Breast epithelium (tissue), 4 donors: ENCODE measurements around the gene MYBPC2. TPM values are rescaled to one million over a fixed set of nuclear protein-coding genes. Genes with fewer than 3 reads are reported as not detected.

Experiments
- DNase-seq, 2 donors: peaks; one replicate each; pipeline ENCODE4 v3.0.0-alpha.2; 2019; ENCODE audit warnings: low spot score in 2 of 2
- H3K27ac ChIP-seq, 2 donors: fragments of 200-600 bp; sonication (generic) in 1 of 2; one replicate each; pipeline ENCODE4 v1.5.1; 2016 to 2019; ENCODE audit warnings: mild to moderate bottlenecking in 1 of 2
- H3K27me3 ChIP-seq, 2 donors: fragments of 200-600 bp; sonication (generic) in 1 of 2; one replicate each; pipeline versions ENCODE4 v1.5.1 to v1.6.0; 2017 to 2019; ENCODE audit warnings: control low read depth in 1 of 2, mild to moderate bottlenecking in 1 of 2
- H3K36me3 ChIP-seq: fragments of 200-600 bp; one replicate; pipeline ENCODE4 v1.5.1; 2019
- H3K4me1 ChIP-seq, 2 donors: fragments of 200-600 bp; sonication (generic); one replicate each; pipeline ENCODE4 v1.5.1; 2016 to 2019; ENCODE audit warnings: control low read depth in 1 of 2
- H3K4me3 ChIP-seq, 3 donors: fragments of 200-600 bp; sonication (generic); 1 replicate in 2 of 3; 2 replicates in 1 of 3; pipeline ENCODE4 v1.5.1; 2016 to 2019; ENCODE audit warnings: mild to moderate bottlenecking in 3 of 3, moderate library complexity in 2 of 3
- H3K9me3 ChIP-seq, 2 donors: fragments of 200-600 bp; sonication (generic) in 1 of 2; one replicate each; pipeline ENCODE4 v1.5.1; 2016 to 2019; ENCODE audit warnings: control low read depth in 1 of 2
- CTCF ChIP-seq, 3 donors: fragments of 450-650 bp; IDR thresholded peaks; one replicate each; pipeline ENCODE4 v1.5.1; 2016 to 2017; ENCODE audit warnings: antibody characterized with exemption in 3 of 3, mild to moderate bottlenecking in 3 of 3, moderate library complexity in 3 of 3
- POLR2A ChIP-seq: fragments of 450-650 bp; IDR thresholded peaks from one replicate; pipeline ENCODE4 v1.6.1; 2016; ENCODE audit warnings: antibody characterized with exemption, mild to moderate bottlenecking, moderate library complexity
- POLR2AphosphoS5 ChIP-seq, 3 donors: sonication (generic); formaldehyde crosslinking; IDR thresholded peaks; one replicate each; pipeline ENCODE4 v1.6.1; 2017; ENCODE audit warnings: antibody characterized with exemption in 3 of 3
- intact Hi-C: fragments of 100-400 bp; cut with DNase I; formaldehyde crosslinking; loops from one replicate; pipeline ENCODE4 v1.15.1; 2023; ENCODE audit warnings: low total_unique reads
- total RNA-seq, 3 donors: library from RNA; depleted of rRNA; stranded (reverse); fragments of >200 nt; gene quantifications; one replicate each; pipeline ENCODE4 v1.1.0, GENCODE V29; 2016

MYBPC2 gene
- total RNA-seq, 3 donors from 2014 or later = under 0.01 TPM; not detected in 2

GRCh38 chr19:50431343-50432220 lies 1.1 kb upstream of the MYBPC2 start:
- no peaks in the 10 kb centered on the region for H3K36me3 ChIP-seq
- peaks cover 0 to 4% of the 10 kb centered on the region in 2 donors for H3K4me1 ChIP-seq
- H3K27me3 ChIP-seq = peaks cover 0 to 4% of the 10 kb centered on the region in 2 donors
- TF ChIP-seq POLR2AphosphoS5 (IDR thresholded peaks at IDR 0.05) = peak in 2 of 3 donors; percentile 36 to 48
- no peak for TF ChIP-seq CTCF (IDR thresholded peaks at IDR 0.05)
- peak; percentile 66 to 85 for DNase-seq
- H3K4me3 ChIP-seq = peak overlapping the region; percentile 49 to 80 (median 72)
- intact Hi-C loops = no loop called here
- peak overlapping the region; percentile 74 to 81 for H3K27ac ChIP-seq
- no peaks in the 10 kb centered on the region for H3K9me3 ChIP-seq

- H3K27me3 ChIP-seq = peaks cover 0 to 4% of the 10 kb centered on the region in 2 donors
Measured at GRCh38 chr19:50433201-50434180, 799 bp downstream of the MYBPC2 start.

GRCh38 chr19:50434525-50434924 lies 1.8 kb downstream of the MYBPC2 start:
- Histone ChIP-seq H3K27me3 (no peaks in the 10 kb centered on the region), H3K4me3 (no peak overlapping the region), H3K4me1 (peaks cover 0 to 4% of the 10 kb centered on the region in 2 donors), H3K9me3 (no peaks in the 10 kb centered on the region), H3K36me3 (no peaks in the 10 kb centered on the region), H3K27ac (no peak overlapping the region)
- no peak for DNase-seq
- intact Hi-C loops = no loop called here
- TF ChIP-seq POLR2A = no peak
- no peak for TF ChIP-seq CTCF (IDR thresholded peaks at IDR 0.05)
- TF ChIP-seq POLR2AphosphoS5 (IDR thresholded peaks at IDR 0.05) = no peak

More at GRCh38 chr19:50433201-50434180, 799 bp downstream of the MYBPC2 start:
- DNase-seq = no peak
- intact Hi-C loops = no loop called here
- Histone ChIP-seq H3K4me1 (peaks cover 0 to 4% of the 10 kb centered on the region in 2 donors), H3K4me3 (no peak overlapping the region), H3K27ac (no peak overlapping the region), H3K9me3 (no peaks in the 10 kb centered on the region), H3K36me3 (no peaks in the 10 kb centered on the region)
- TF ChIP-seq CTCF (IDR thresholded peaks at IDR 0.05) = no peak
- TF ChIP-seq POLR2AphosphoS5 (IDR thresholded peaks at IDR 0.05) = no peak
- TF ChIP-seq POLR2A = no peak

GRCh38 chr19:50435221-50435620 lies 2.5 kb downstream of the MYBPC2 start:
- no peaks in the 10 kb centered on the region for H3K27me3 ChIP-seq
- H3K4me1 ChIP-seq = peaks cover 0 to 4% of the 10 kb centered on the region in 2 donors
- no peak overlapping the region for H3K27ac ChIP-seq
- intact Hi-C loops = no loop called here
- no peaks in the 10 kb centered on the region for H3K9me3 ChIP-seq
- no peaks in the 10 kb centered on the region for H3K36me3 ChIP-seq
- no peak for TF ChIP-seq POLR2A
- no peak for TF ChIP-seq POLR2AphosphoS5 (IDR thresholded peaks at IDR 0.05)
- no peak for TF ChIP-seq CTCF (IDR thresholded peaks at IDR 0.05)
- no peak overlapping the region for H3K4me3 ChIP-seq
- no peak for DNase-seq
